HL-60 (cell line): ENCODE data around the gene PRC1.
A peak's percentile ranks its signal among the peaks of the same experiment; 100 is the strongest.
"Not testable (repeated sequence)": the region's sequence is repeated elsewhere in the genome, so short reads cannot be mapped to it uniquely, and the experiment has no call there.

Source experiments
- DNase-seq, 2 experiments: peaks; one replicate each; pipeline ENCODE4 v3.0.0-alpha.2; 2010 to 2020; ENCODE audit warnings: low read depth in 1 of 2, low spot score in 1 of 2
- H3K27ac ChIP-seq: fragments of 250-450 bp; sonication (Bioruptor Pico); replicated peaks from 2 replicates; pipeline ENCODE4 v1.5.1; 2020; ENCODE audit warnings: mild to moderate bottlenecking, moderate library complexity
- H3K27me3 ChIP-seq: fragments of 250-450 bp; sonication (Bioruptor Pico); 2 replicates; pipeline ENCODE4 v1.5.1; 2021; ENCODE audit warnings: mild to moderate bottlenecking, moderate library complexity; ENCODE audit not compliant: insufficient read depth, poor library complexity, severe bottlenecking
- H3K4me3 ChIP-seq: replicated peaks from 2 replicates; pipeline ENCODE4 v1.5.1; 2011; ENCODE audit warnings: mild to moderate bottlenecking, control low read depth, low read length; ENCODE audit not compliant: insufficient read depth
- CTCF ChIP-seq: IDR thresholded peaks from one replicate; pipeline ENCODE4 v1.5.1; 2011; ENCODE audit warnings: low read length, control low read depth, inconsistent platforms; ENCODE audit not compliant: insufficient read depth
- GABPA ChIP-seq: IDR thresholded peaks from 2 replicates; pipeline ENCODE4 v1.6.1; 2012; ENCODE audit warnings: low read depth
- POLR2AphosphoS5 ChIP-seq: IDR thresholded peaks from 2 replicates; pipeline ENCODE4 v1.6.1; 2012; ENCODE audit warnings: low read depth
- REST ChIP-seq: IDR thresholded peaks from 2 replicates; pipeline ENCODE4 v1.6.1; 2012; ENCODE audit warnings: low read depth; ENCODE audit not compliant: insufficient replicate concordance
- SPI1 ChIP-seq: IDR thresholded peaks from 2 replicates; pipeline ENCODE4 v1.6.1; 2012; ENCODE audit warnings: low read depth, mild to moderate bottlenecking, borderline replicate concordance

The PRC1 gene

GRCh38 chr15:91021516-91022074 is 27.3 kb upstream of the PRC1 start:
- peak overlapping the region; percentile 70 for H3K27ac ChIP-seq

GRCh38 chr15:91018158-91018557 is 23.8 kb upstream of the PRC1 start:
- H3K4me3 ChIP-seq: no peak overlapping the region
- TF ChIP-seq REST (no peak), SPI1 (no peak), GABPA (no peak), CTCF (no peak), POLR2AphosphoS5 (no peak)
- no peak for DNase-seq
- no peaks in the 10 kb centered on the region for H3K27me3 ChIP-seq
- H3K27ac ChIP-seq: no peak overlapping the region

More at GRCh38 chr15:91021516-91022074, 27.3 kb upstream of the PRC1 start:
- Histone ChIP-seq H3K27me3 (no peaks in the 10 kb centered on the region), H3K4me3 (peak overlapping the region; percentile 100)
- no peak for DNase-seq
- TF ChIP-seq CTCF (no peak), GABPA (no peak)

- Histone ChIP-seq H3K4me3 (no peak overlapping the region), H3K27me3 (no peaks in the 10 kb centered on the region), H3K27ac (no peak overlapping the region)
- no peak for DNase-seq
- TF ChIP-seq GABPA: no peak
Observed at GRCh38 chr15:91017716-91018115, 23.4 kb upstream of the PRC1 start.

GRCh38 chr15:91013701-91014100 is 19.4 kb upstream of the PRC1 start:
- not testable (repeated sequence) for H3K4me3 ChIP-seq, H3K27ac ChIP-seq, H3K27me3 ChIP-seq, DNase-seq

GRCh38 chr15:91007266-91007665 is 12.9 kb upstream of the PRC1 start:
- no peaks in the 10 kb centered on the region for H3K27me3 ChIP-seq
- H3K27ac ChIP-seq: no peak overlapping the region
- TF ChIP-seq GABPA (no peak), CTCF (no peak), SPI1 (no peak), REST (no peak), POLR2AphosphoS5 (no peak)
- no peak for DNase-seq
- H3K4me3 ChIP-seq: no peak overlapping the region
